Left ventricle myocardium inferior (tissue), 1 donor: Measurements from ENCODE around the gene CMPK1. TPM values are rescaled to one million over a fixed set of nuclear protein-coding genes. Genes with fewer than 3 reads are reported as not detected.
"Not testable (repeated sequence)": the region's sequence is repeated elsewhere in the genome, so short reads cannot be mapped to it uniquely, and the experiment has no call there.

Experiments used
- DNase-seq: peaks from one replicate; pipeline ENCODE4 v3.0.0-alpha.2; 2020
- H3K27ac ChIP-seq: fragments of 200-600 bp; replicated peaks from 2 replicates; pipeline ENCODE4 v1.8.0; 2021
- H3K27me3 ChIP-seq: fragments of 200-600 bp; 2 replicates; pipeline ENCODE4 v1.8.0; 2021; ENCODE audit warnings: low read depth
- H3K36me3 ChIP-seq: fragments of 200-600 bp; 2 replicates; pipeline ENCODE4 v1.8.0; 2021
- H3K4me1 ChIP-seq: fragments of 200-600 bp; 2 replicates; pipeline ENCODE4 v1.8.0; 2021
- H3K4me3 ChIP-seq: fragments of 200-600 bp; 2 replicates; pipeline ENCODE4 v1.8.0; 2021; ENCODE audit warnings: mild to moderate bottlenecking, moderate library complexity
- H3K9me3 ChIP-seq: fragments of 200-600 bp; replicated peaks from 2 replicates; pipeline ENCODE4 v1.8.0; 2021
- CTCF ChIP-seq: fragments of 200-600 bp; IDR thresholded peaks from 2 replicates; pipeline ENCODE4 v1.8.0; 2021; ENCODE audit warnings: antibody characterized with exemption, mild to moderate bottlenecking, borderline replicate concordance
- intact Hi-C: fragments of 100-400 bp; cut with micrococcal nuclease; formaldehyde crosslinking; loops from one replicate; pipeline ENCODE4 v1.11.0; 2022
- long read RNA-seq: library from polyadenylated mRNA; unstranded; transcript quantifications from one replicate; pipeline ENCODE4 v2.0.0, GENCODE V29; 2021
- total RNA-seq: library from RNA; stranded (reverse); fragmentation: NEBNext Ultra II Directional; extraction: Animal tissue kit (Norgen Biotek cat#: 25700); gene quantifications from one replicate; pipeline ENCODE4 v1.2.1, GENCODE V29; 2021
- donor health status: DM: no; HTN: yes; CAD: no; lungs with severe emphysema.

The CMPK1 gene
- 78.2 TPM for total RNA-seq
- long read RNA-seq, transcript CMPK1-203 (6 exons, 2,930 nt) = major isoform, 278 of 290 reads
- long read RNA-seq, partial matches to known transcripts = 5 of 290 reads
- long read RNA-seq, other reads (novel, unspliced or antisense) = 2 of 290 reads

GRCh38 chr1:47333578-47333921, at the start of gene CMPK1:
Gene CMPK1, plus strand, starts transcription at chr1:47333790. Its CDS starts 156 bp downstream, at chr1:47333946.
- H3K27ac ChIP-seq = peak within 1 kb of the TSS; percentile 99
- H3K9me3 ChIP-seq = no peaks in the 10 kb centered on the region
- no peaks in the 10 kb centered on the region for H3K36me3 ChIP-seq
- peak; percentile 26 for TF ChIP-seq CTCF
- H3K4me1 ChIP-seq = peaks cover 47% of the 10 kb centered on the region
- DNase-seq = peak; percentile 85
- peak within 1 kb of the TSS; percentile 94 for H3K4me3 ChIP-seq
- no peaks in the 10 kb centered on the region for H3K27me3 ChIP-seq
- intact Hi-C loops = no loop called here

GRCh38 chr1:47288116-47288515, 45.5 kb upstream of the CMPK1 start:
- intact Hi-C loops, H3K36me3 ChIP-seq, H3K4me3 ChIP-seq, H3K27ac ChIP-seq, H3K4me1 ChIP-seq, DNase-seq, H3K9me3 ChIP-seq, H3K27me3 ChIP-seq: not testable (repeated sequence)

GRCh38 chr1:47294863-47295262, 38.7 kb upstream of the CMPK1 start:
- H3K36me3 ChIP-seq, H3K27me3 ChIP-seq, intact Hi-C loops, DNase-seq, H3K27ac ChIP-seq, H3K4me3 ChIP-seq, H3K9me3 ChIP-seq: not testable (repeated sequence)
- peaks cover 10% of the 10 kb centered on the region for H3K4me1 ChIP-seq

GRCh38 chr1:47295579-47295978, 38.0 kb upstream of the CMPK1 start:
- TF ChIP-seq CTCF = no peak

GRCh38 chr1:47298025-47298699, 35.4 kb upstream of the CMPK1 start:
- Histone ChIP-seq H3K9me3 (no peaks in the 10 kb centered on the region), H3K27me3 (no peaks in the 10 kb centered on the region), H3K4me3 (peak overlapping the region; percentile 11), H3K4me1 (peaks cover 10% of the 10 kb centered on the region), H3K27ac (peak overlapping the region; percentile 81), H3K36me3 (no peaks in the 10 kb centered on the region)
- intact Hi-C loops = no loop called here
- DNase-seq = no peak
- no peak for TF ChIP-seq CTCF

More at GRCh38 chr1:47295579-47295978, 38.0 kb upstream of the CMPK1 start:
- no peaks in the 10 kb centered on the region for H3K27me3 ChIP-seq
- no peaks in the 10 kb centered on the region for H3K9me3 ChIP-seq
- intact Hi-C loops = no loop called here
- peaks cover 10% of the 10 kb centered on the region for H3K4me1 ChIP-seq
- no peak for DNase-seq
- H3K27ac ChIP-seq = no peak overlapping the region
- no peak overlapping the region for H3K4me3 ChIP-seq
- no peaks in the 10 kb centered on the region for H3K36me3 ChIP-seq

- peaks cover 4% of the 10 kb centered on the region for H3K4me1 ChIP-seq
- H3K4me3 ChIP-seq = no peak overlapping the region
- DNase-seq = no peak
- H3K27me3 ChIP-seq = no peaks in the 10 kb centered on the region
- intact Hi-C loops = no loop called here
- H3K27ac ChIP-seq = no peak overlapping the region
- H3K9me3 ChIP-seq = no peaks in the 10 kb centered on the region
- H3K36me3 ChIP-seq = no peaks in the 10 kb centered on the region
- no peak for TF ChIP-seq CTCF
Observed at GRCh38 chr1:47302472-47302871, 31.1 kb upstream of the CMPK1 start.
